Liver (tissue), 9 donors: ENCODE data around the gene SLC39A3. TPM values are rescaled to one million over a fixed set of nuclear protein-coding genes. Genes with fewer than 3 reads are reported as not detected.

Experiments
- DNase-seq: peaks from one replicate; pipeline ENCODE4 v3.0.0-alpha.2; 2017; ENCODE audit warnings: low spot score
- H3K27ac ChIP-seq, 2 donors: one replicate each; pipeline ENCODE4 v1.7.0; 2013; ENCODE audit warnings: inconsistent platforms in 2 of 2, low read length in 2 of 2, control low read depth in 1 of 2, low read depth in 1 of 2, mild to moderate bottlenecking in 1 of 2
- H3K27me3 ChIP-seq, 4 donors: one replicate each; pipeline versions ENCODE4 v1.6.1 to v1.7.0; 2013; ENCODE audit warnings: low read length in 3 of 4, inconsistent platforms in 1 of 4, mild to moderate bottlenecking in 1 of 4, moderate library complexity in 1 of 4; ENCODE audit not compliant: control insufficient read depth in 4 of 4, insufficient read depth in 4 of 4
- H3K36me3 ChIP-seq, 4 donors: one replicate each; pipeline versions ENCODE4 v1.6.1 to v1.7.0; 2013; ENCODE audit warnings: low read length in 3 of 4, mild to moderate bottlenecking in 3 of 4, low read depth in 1 of 4, moderate library complexity in 1 of 4; ENCODE audit not compliant: control insufficient read depth in 4 of 4, insufficient read depth in 3 of 4
- H3K4me1 ChIP-seq, 4 donors: one replicate each; pipeline versions ENCODE4 v1.6.1 to v1.7.0; 2013; ENCODE audit warnings: low read length in 3 of 4, mild to moderate bottlenecking in 3 of 4, moderate library complexity in 1 of 4; ENCODE audit not compliant: control insufficient read depth in 4 of 4, insufficient read depth in 4 of 4
- H3K4me3 ChIP-seq, 3 donors: one replicate each; pipeline versions ENCODE4 v1.6.1 to v1.7.0; 2013; ENCODE audit warnings: low read length in 3 of 3, control low read depth in 1 of 3, low read depth in 1 of 3, mild to moderate bottlenecking in 1 of 3
- H3K9ac ChIP-seq, 2 donors: one replicate each; pipeline ENCODE4 v1.7.0; 2013; ENCODE audit warnings: low read length in 2 of 2, mild to moderate bottlenecking in 2 of 2, moderate library complexity in 2 of 2, control low read depth in 1 of 2, low read depth in 1 of 2
- H3K9me3 ChIP-seq, 4 donors: one replicate each; pipeline versions ENCODE4 v1.6.1 to v1.7.0; 2013; ENCODE audit warnings: low read length in 3 of 4; ENCODE audit not compliant: control insufficient read depth in 4 of 4
- EGR1 ChIP-seq, 2 donors: IDR thresholded peaks; 2 replicates each; pipeline ENCODE4 v1.6.1; 2016 to 2018; ENCODE audit warnings: antibody characterized with exemption in 2 of 2, low read depth in 2 of 2
- FOXA1 ChIP-seq: IDR thresholded peaks from 2 replicates; pipeline ENCODE4 v1.6.1; 2016; ENCODE audit warnings: antibody characterized with exemption
- FOXA2 ChIP-seq: IDR thresholded peaks from 2 replicates; pipeline ENCODE4 v1.6.1; 2016; ENCODE audit warnings: antibody characterized with exemption
- GABPA ChIP-seq, 2 donors: IDR thresholded peaks in 1 of 2; conservative IDR thresholded peaks in 1 of 2; 2 replicates each; pipeline ENCODE4 v1.6.1; 2016; ENCODE audit warnings: antibody characterized with exemption in 2 of 2, mild to moderate bottlenecking in 1 of 2, moderate library complexity in 1 of 2
- HNF4A ChIP-seq, 2 donors: conservative IDR thresholded peaks; 2 replicates each; pipeline ENCODE4 v1.6.1; 2016; ENCODE audit warnings: antibody characterized with exemption in 2 of 2, mild to moderate bottlenecking in 2 of 2
- HNF4G ChIP-seq: IDR thresholded peaks from 2 replicates; pipeline ENCODE4 v1.6.1; 2016; ENCODE audit warnings: antibody characterized with exemption
- JUND ChIP-seq, 2 donors: IDR thresholded peaks; 2 replicates each; pipeline ENCODE4 v1.6.1; 2016; ENCODE audit warnings: antibody characterized with exemption in 2 of 2
- NR2F2 ChIP-seq: IDR thresholded peaks from 2 replicates; pipeline ENCODE4 v1.6.1; 2016; ENCODE audit warnings: antibody characterized with exemption
- RAD21 ChIP-seq, 2 donors: IDR thresholded peaks; 2 replicates each; pipeline ENCODE4 v1.6.1; 2016; ENCODE audit warnings: antibody characterized with exemption in 2 of 2, mild to moderate bottlenecking in 2 of 2
- SP1 ChIP-seq: IDR thresholded peaks from 2 replicates; pipeline ENCODE4 v1.6.1; 2018; ENCODE audit warnings: antibody characterized with exemption, mild to moderate bottlenecking
- TAF1 ChIP-seq: conservative IDR thresholded peaks from 2 replicates; pipeline ENCODE4 v1.6.1; 2016; ENCODE audit warnings: antibody characterized with exemption, mild to moderate bottlenecking
- YY1 ChIP-seq: IDR thresholded peaks from 2 replicates; pipeline ENCODE4 v1.6.1; 2016; ENCODE audit warnings: antibody characterized with exemption, mild to moderate bottlenecking
- whole genome bisulfite sequencing: extraction: QIAGEN DNeasy Blood & Tissue Kit; methylation state at CpG from one replicate; pipeline ENCODE4 v1.1.7; 2013; 5-methylcytosine and 5-hydroxymethylcytosine counted together
- polyA plus RNA-seq, 2 donors: library from polyadenylated mRNA; stranded (reverse) in 1 of 2; unstranded in 1 of 2; fragments of 200-250 nt in 1 of 2; fragments of >200 nt in 1 of 2; fragmentation: Nextera tagmentation in 1 of 2; extraction: Ambion mirVana in 1 of 2; gene quantifications; one replicate each; pipeline versions ENCODE4 v1.2.1 to v1.2.3, GENCODE V29; 2013 to 2015
- total RNA-seq, 2 donors: library from RNA; depleted of rRNA; stranded (reverse); fragments of >200 nt; gene quantifications; one replicate each; pipeline ENCODE4 v1.2.3, GENCODE V29; 2014
- TF ChIP-seq, protein P1 (sequence below): IDR thresholded peaks from 2 replicates; pipeline ENCODE4 v1.6.1; 2016; ENCODE audit warnings: antibody characterized with exemption
- TF ChIP-seq, protein P2 (sequence below): IDR thresholded peaks from 2 replicates; pipeline ENCODE4 v1.6.1; 2016; ENCODE audit warnings: antibody characterized with exemption
- TF ChIP-seq, protein P3 (sequence below): IDR thresholded peaks from 2 replicates; pipeline ENCODE4 v1.6.1; 2016; ENCODE audit warnings: antibody characterized with exemption, mild to moderate bottlenecking
- TF ChIP-seq, protein P4 (sequence below): fragments of 150-350 bp; IDR thresholded peaks from 2 replicates; pipeline ENCODE4 v1.5.1; 2017; ENCODE audit warnings: improper control_type of control experiment, low read depth, low read length; ENCODE audit not compliant: missing input control
- TF ChIP-seq, protein P5 (sequence below): IDR thresholded peaks from 2 replicates; pipeline ENCODE4 v1.6.1; 2016; ENCODE audit warnings: antibody characterized with exemption
- donor health status: healthy.
- donor health status: healthy.
- donor health status: healthy.
- donor health status: healthy.
- donor health status: healthy.

The SLC39A3 gene
- total and polyA plus RNA-seq, 4 donors, result 19.8 to 29.0 (median 24.2) TPM

DNA sequence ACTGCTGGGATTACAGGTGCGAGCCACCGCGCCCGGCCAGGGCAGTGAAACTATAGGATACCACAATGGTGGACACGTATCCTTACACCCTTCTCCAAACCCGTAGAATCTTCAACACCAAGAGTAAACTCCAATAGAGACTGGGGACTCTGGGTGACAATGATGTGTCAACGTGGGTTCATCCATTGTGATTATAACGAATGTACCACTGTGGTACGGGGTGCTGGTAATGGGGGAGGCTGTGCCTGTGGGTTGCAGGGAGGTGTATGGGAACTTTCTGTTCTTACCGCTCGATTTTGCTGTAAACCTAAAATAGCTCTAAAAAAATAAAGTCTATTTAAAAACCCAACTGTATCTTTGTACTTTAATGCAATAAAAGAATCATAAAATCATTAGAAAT lies 49.0 kb downstream of the SLC39A3 start:
- H3K27ac ChIP-seq, result no peak overlapping the region
- no peaks in the 10 kb centered on the region for H3K9me3 ChIP-seq
- WGBS, result 92% methylated on average over 11 of the region's 11 CpGs
- H3K4me3 ChIP-seq, result no peak overlapping the region
- H3K27me3 ChIP-seq, result no peaks in the 10 kb centered on the region
- no peak for DNase-seq
- no peak for TF ChIP-seq JUND (IDR thresholded peaks at IDR 0.05)
- TF ChIP-seq SP1, result no peak
- TF ChIP-seq, protein P1, sequence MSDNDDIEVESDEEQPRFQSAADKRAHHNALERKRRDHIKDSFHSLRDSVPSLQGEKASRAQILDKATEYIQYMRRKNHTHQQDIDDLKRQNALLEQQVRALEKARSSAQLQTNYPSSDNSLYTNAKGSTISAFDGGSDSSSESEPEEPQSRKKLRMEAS, result no peak
- no peak for TF ChIP-seq FOXA2
- H3K4me1 ChIP-seq, result peaks cover 0 to 3% (median 0%) of the 10 kb centered on the region in 4 donors
- H3K36me3 ChIP-seq, result no peaks in the 10 kb centered on the region
- no peak overlapping the region for H3K9ac ChIP-seq

DNA sequence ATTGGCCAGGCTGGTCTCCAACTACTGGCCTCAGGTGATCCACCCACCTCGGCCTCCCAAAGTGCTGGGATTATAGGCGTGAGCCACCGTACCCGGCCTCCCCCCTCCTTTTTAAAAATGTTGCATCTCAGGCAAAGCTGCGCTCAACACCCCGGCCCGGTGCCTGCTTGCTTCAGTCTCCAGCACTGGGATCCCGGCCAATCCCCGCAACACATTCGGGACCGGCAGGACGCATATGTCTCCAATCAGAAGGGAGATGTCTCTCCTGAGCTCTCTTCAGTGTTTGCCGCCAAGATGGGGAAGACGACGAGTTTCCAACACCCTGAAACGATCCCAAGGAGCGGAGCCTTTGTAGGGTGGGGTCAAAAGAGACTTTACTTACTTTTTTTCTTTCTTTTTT lies 53.5 kb downstream of the SLC39A3 start:
- Histone ChIP-seq H3K4me3 (no peak overlapping the region), H3K27me3 (no peaks in the 10 kb centered on the region), H3K36me3 (no peaks in the 10 kb centered on the region), H3K27ac (no peak overlapping the region), H3K4me1 (no peaks in the 10 kb centered on the region), H3K9me3 (no peaks in the 10 kb centered on the region), H3K9ac (no peak overlapping the region)
- TF ChIP-seq, protein P2, sequence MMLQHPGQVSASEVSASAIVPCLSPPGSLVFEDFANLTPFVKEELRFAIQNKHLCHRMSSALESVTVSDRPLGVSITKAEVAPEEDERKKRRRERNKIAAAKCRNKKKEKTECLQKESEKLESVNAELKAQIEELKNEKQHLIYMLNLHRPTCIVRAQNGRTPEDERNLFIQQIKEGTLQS, result no peak
- TF ChIP-seq, protein P1, result no peak
- no peak for TF ChIP-seq FOXA1
- TF ChIP-seq, protein P3, sequence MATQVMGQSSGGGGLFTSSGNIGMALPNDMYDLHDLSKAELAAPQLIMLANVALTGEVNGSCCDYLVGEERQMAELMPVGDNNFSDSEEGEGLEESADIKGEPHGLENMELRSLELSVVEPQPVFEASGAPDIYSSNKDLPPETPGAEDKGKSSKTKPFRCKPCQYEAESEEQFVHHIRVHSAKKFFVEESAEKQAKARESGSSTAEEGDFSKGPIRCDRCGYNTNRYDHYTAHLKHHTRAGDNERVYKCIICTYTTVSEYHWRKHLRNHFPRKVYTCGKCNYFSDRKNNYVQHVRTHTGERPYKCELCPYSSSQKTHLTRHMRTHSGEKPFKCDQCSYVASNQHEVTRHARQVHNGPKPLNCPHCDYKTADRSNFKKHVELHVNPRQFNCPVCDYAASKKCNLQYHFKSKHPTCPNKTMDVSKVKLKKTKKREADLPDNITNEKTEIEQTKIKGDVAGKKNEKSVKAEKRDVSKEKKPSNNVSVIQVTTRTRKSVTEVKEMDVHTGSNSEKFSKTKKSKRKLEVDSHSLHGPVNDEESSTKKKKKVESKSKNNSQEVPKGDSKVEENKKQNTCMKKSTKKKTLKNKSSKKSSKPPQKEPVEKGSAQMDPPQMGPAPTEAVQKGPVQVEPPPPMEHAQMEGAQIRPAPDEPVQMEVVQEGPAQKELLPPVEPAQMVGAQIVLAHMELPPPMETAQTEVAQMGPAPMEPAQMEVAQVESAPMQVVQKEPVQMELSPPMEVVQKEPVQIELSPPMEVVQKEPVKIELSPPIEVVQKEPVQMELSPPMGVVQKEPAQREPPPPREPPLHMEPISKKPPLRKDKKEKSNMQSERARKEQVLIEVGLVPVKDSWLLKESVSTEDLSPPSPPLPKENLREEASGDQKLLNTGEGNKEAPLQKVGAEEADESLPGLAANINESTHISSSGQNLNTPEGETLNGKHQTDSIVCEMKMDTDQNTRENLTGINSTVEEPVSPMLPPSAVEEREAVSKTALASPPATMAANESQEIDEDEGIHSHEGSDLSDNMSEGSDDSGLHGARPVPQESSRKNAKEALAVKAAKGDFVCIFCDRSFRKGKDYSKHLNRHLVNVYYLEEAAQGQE, result no peak
- TF ChIP-seq NR2F2, result no peak
- TF ChIP-seq HNF4A (conservative IDR thresholded peaks at IDR 0.05), result no peak
- no peak for TF ChIP-seq JUND (IDR thresholded peaks at IDR 0.05)
- no peak for TF ChIP-seq SP1
- no peak for TF ChIP-seq FOXA2
- TF ChIP-seq EGR1 (IDR thresholded peaks at IDR 0.05; ENCODE audit: low read depth in 2 of 2), result no peak
- no peak for TF ChIP-seq HNF4G
- no peak for TF ChIP-seq YY1
- TF ChIP-seq GABPA (IDR thresholded peaks at IDR 0.05 in 1 of 2, conservative IDR thresholded peaks at IDR 0.05 in 1 of 2), result no peak
- TF ChIP-seq, protein P4, sequence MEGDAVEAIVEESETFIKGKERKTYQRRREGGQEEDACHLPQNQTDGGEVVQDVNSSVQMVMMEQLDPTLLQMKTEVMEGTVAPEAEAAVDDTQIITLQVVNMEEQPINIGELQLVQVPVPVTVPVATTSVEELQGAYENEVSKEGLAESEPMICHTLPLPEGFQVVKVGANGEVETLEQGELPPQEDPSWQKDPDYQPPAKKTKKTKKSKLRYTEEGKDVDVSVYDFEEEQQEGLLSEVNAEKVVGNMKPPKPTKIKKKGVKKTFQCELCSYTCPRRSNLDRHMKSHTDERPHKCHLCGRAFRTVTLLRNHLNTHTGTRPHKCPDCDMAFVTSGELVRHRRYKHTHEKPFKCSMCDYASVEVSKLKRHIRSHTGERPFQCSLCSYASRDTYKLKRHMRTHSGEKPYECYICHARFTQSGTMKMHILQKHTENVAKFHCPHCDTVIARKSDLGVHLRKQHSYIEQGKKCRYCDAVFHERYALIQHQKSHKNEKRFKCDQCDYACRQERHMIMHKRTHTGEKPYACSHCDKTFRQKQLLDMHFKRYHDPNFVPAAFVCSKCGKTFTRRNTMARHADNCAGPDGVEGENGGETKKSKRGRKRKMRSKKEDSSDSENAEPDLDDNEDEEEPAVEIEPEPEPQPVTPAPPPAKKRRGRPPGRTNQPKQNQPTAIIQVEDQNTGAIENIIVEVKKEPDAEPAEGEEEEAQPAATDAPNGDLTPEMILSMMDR, result no peak
- TF ChIP-seq TAF1, result no peak
- TF ChIP-seq RAD21 (IDR thresholded peaks at IDR 0.05), result no peak
- TF ChIP-seq, protein P5, sequence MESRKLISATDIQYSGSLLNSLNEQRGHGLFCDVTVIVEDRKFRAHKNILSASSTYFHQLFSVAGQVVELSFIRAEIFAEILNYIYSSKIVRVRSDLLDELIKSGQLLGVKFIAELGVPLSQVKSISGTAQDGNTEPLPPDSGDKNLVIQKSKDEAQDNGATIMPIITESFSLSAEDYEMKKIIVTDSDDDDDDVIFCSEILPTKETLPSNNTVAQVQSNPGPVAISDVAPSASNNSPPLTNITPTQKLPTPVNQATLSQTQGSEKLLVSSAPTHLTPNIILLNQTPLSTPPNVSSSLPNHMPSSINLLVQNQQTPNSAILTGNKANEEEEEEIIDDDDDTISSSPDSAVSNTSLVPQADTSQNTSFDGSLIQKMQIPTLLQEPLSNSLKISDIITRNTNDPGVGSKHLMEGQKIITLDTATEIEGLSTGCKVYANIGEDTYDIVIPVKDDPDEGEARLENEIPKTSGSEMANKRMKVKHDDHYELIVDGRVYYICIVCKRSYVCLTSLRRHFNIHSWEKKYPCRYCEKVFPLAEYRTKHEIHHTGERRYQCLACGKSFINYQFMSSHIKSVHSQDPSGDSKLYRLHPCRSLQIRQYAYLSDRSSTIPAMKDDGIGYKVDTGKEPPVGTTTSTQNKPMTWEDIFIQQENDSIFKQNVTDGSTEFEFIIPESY, result no peak
- no peak for DNase-seq
- WGBS, result 95% methylated on average over 17 of the region's 17 CpGs
